Measurements from ENCODE around the gene PITPNC1.
"Not testable (repeated sequence)": the region's sequence is repeated elsewhere in the genome, so short reads cannot be mapped to it uniquely, and the experiment has no call there.

PITPNC1 gene

GRCh38 chr17:67700037-67700724, 323.1 kb downstream of the PITPNC1 start:
- FAIRE-seq (no peak), DNase-seq (ENCODE audit: insufficient read length, low spot score) (no peak)

GRCh38 chr17:67700725-67701119, 323.6 kb downstream of the PITPNC1 start:
- FAIRE-seq (no peak), DNase-seq (ENCODE audit: insufficient read length, low spot score) (no peak)

GRCh38 chr17:67702861-67703260, 325.8 kb downstream of the PITPNC1 start:
- DNase-seq (ENCODE audit: insufficient read length, low spot score); FAIRE-seq: not testable (repeated sequence)

- no peak for FAIRE-seq
- DNase-seq (ENCODE audit: insufficient read length, low spot score), result no peak
Measured at GRCh38 chr17:67707442-67707841, 330.4 kb downstream of the PITPNC1 start.

- FAIRE-seq (no peak), DNase-seq (ENCODE audit: insufficient read length, low spot score) (no peak)
Measured at GRCh38 chr17:67708378-67708777, 331.3 kb downstream of the PITPNC1 start.

- FAIRE-seq (no peak), DNase-seq (ENCODE audit: insufficient read length, low spot score) (no peak)
Measured at GRCh38 chr17:67711916-67712315, 334.8 kb downstream of the PITPNC1 start.

GRCh38 chr17:67712375-67712774, 335.3 kb downstream of the PITPNC1 start:
- no peak for FAIRE-seq
- DNase-seq (ENCODE audit: insufficient read length, low spot score), result no peak

- DNase-seq (ENCODE audit: insufficient read length, low spot score), result no peak
- no peak for FAIRE-seq
Measured at GRCh38 chr17:67713169-67713568, 336.1 kb downstream of the PITPNC1 start.

GRCh38 chr17:67716405-67716798, 339.3 kb downstream of the PITPNC1 start:
- no peak for FAIRE-seq
- DNase-seq (ENCODE audit: insufficient read length, low spot score), result no peak

GRCh38 chr17:67717192-67717623, 340.1 kb downstream of the PITPNC1 start:
- DNase-seq (ENCODE audit: insufficient read length, low spot score) (no peak), FAIRE-seq (peak; percentile 28)

GRCh38 chr17:67717624-67718324, 340.7 kb downstream of the PITPNC1 start, which contains the start of gene NOL11:
TSS of gene NOL11 (plus strand) at chr17:67717936. CDS start at chr17:67717948, 12 bp downstream.
- DNase-seq (ENCODE audit: insufficient read length, low spot score), result peak; percentile 75
- peak; percentile 97 for FAIRE-seq

- no peak for FAIRE-seq
- DNase-seq (ENCODE audit: insufficient read length, low spot score), result no peak
Measured at GRCh38 chr17:67718325-67718941, 341.4 kb downstream of the PITPNC1 start.

GRCh38 chr17:67725373-67725791, 348.3 kb downstream of the PITPNC1 start:
- no peak for FAIRE-seq

GRCh38 chr17:67725807-67726206, 348.7 kb downstream of the PITPNC1 start:
- FAIRE-seq, result no peak
- DNase-seq (ENCODE audit: insufficient read length, low spot score), result no peak

More at GRCh38 chr17:67725373-67725791, 348.3 kb downstream of the PITPNC1 start:
- DNase-seq (ENCODE audit: insufficient read length, low spot score), result no peak

GRCh38 chr17:67727152-67728039, 350.3 kb downstream of the PITPNC1 start:
- not testable (repeated sequence) for FAIRE-seq; DNase-seq (ENCODE audit: insufficient read length, low spot score)

GRCh38 chr17:67729903-67730302, 352.8 kb downstream of the PITPNC1 start:
- no peak for FAIRE-seq

GRCh38 chr17:67730731-67731130, 353.6 kb downstream of the PITPNC1 start:
- DNase-seq (ENCODE audit: insufficient read length, low spot score) (no peak), FAIRE-seq (peak; percentile 37)

More at GRCh38 chr17:67729903-67730302, 352.8 kb downstream of the PITPNC1 start:
- no peak for DNase-seq (ENCODE audit: insufficient read length, low spot score)

- DNase-seq (ENCODE audit: insufficient read length, low spot score) (no peak), FAIRE-seq (no peak)
Measured at GRCh38 chr17:67733449-67733848, 356.4 kb downstream of the PITPNC1 start.

GRCh38 chr17:67737145-67737544, 360.1 kb downstream of the PITPNC1 start:
- DNase-seq (ENCODE audit: insufficient read length, low spot score) (no peak), FAIRE-seq (no peak)

GRCh38 chr17:67742025-67742424, 364.9 kb downstream of the PITPNC1 start:
- DNase-seq (ENCODE audit: insufficient read length, low spot score) (no peak), FAIRE-seq (no peak)
